Panc1 (cell line): ENCODE data around the gene SLC13A5. TPM values are rescaled to one million over a fixed set of nuclear protein-coding genes. Genes with fewer than 3 reads are reported as not detected.

ENCODE experiments used
- ATAC-seq: fragments of 200-7000 bp; cut with Tn5 transposase; 2 replicates; pipeline ENCODE4 v1.9.1; 2020; ENCODE audit warnings: mild to moderate bottlenecking, moderate library complexity
- BruUV-seq: library from RNA; stranded (reverse); fragments of 400-500 nt; replicated peaks from 2 replicates; lab custom pipeline; 2021; lab: Mats Ljungman, UMichigan
- CTCF ChIA-PET: fragments of 300-600 bp; sonication (Branson Sonifier 250); formaldehyde crosslinking; loops from one replicate; lab custom pipeline; 2022; ENCODE audit warnings: antibody characterized with exemption; lab: Charles Lee
- POLR2A ChIA-PET: fragments of 300-600 bp; sonication (Branson Sonifier 250); formaldehyde crosslinking; loops from one replicate; lab custom pipeline; 2022; ENCODE audit warnings: antibody characterized with exemption; lab: Charles Lee
- DNase-seq: peaks from one replicate; pipeline ENCODE4 v3.0.0-alpha.2; 2010; ENCODE audit warnings: low read depth, low spot score
- H3K27ac ChIP-seq: 2 replicates; pipeline ENCODE4 v1.5.1; 2011; ENCODE audit warnings: mild to moderate bottlenecking, low read length, inconsistent platforms
- H3K27me3 ChIP-seq: fragments of 200-500 bp; sonication (Bioruptor generic); 2 replicates; pipeline ENCODE4 v1.6.0; 2014; ENCODE audit warnings: low read length, inconsistent platforms; ENCODE audit not compliant: control insufficient read depth, insufficient read depth
- H3K36me3 ChIP-seq: fragments of 200-500 bp; sonication (Bioruptor generic); 2 replicates; pipeline ENCODE4 v1.5.1; 2014; ENCODE audit warnings: inconsistent platforms, mild to moderate bottlenecking, low read length, moderate library complexity; ENCODE audit not compliant: control insufficient read depth, insufficient read depth
- H3K4me1 ChIP-seq: 2 replicates; pipeline ENCODE4 v1.5.1; 2011; ENCODE audit warnings: inconsistent platforms, mild to moderate bottlenecking, low read length, moderate library complexity; ENCODE audit not compliant: control insufficient read depth, insufficient read depth
- H3K4me3 ChIP-seq, 2 experiments: 2 replicates each; pipeline ENCODE4 v1.5.1; 2011 to 2012; ENCODE audit warnings: low read depth in 2 of 2, low read length in 2 of 2, mild to moderate bottlenecking in 2 of 2, inconsistent platforms in 1 of 2, moderate library complexity in 1 of 2
- H3K9me3 ChIP-seq: fragments of 200-500 bp; sonication (Bioruptor generic); 2 replicates; pipeline ENCODE4 v1.5.1; 2014; ENCODE audit warnings: low read depth, mild to moderate bottlenecking, inconsistent platforms, low read length, moderate library complexity; ENCODE audit not compliant: control insufficient read depth, insufficient read depth
- POLR2AphosphoS5 ChIP-seq: IDR thresholded peaks from 2 replicates; pipeline ENCODE4 v1.6.1; 2012; ENCODE audit warnings: mild to moderate bottlenecking, low read depth, low read length, moderate library complexity
- SIN3A ChIP-seq: IDR thresholded peaks from 2 replicates; pipeline ENCODE4 v1.6.1; 2012; ENCODE audit warnings: low read depth, mild to moderate bottlenecking, low read length, moderate library complexity, borderline replicate concordance; ENCODE audit not compliant: insufficient read depth
- TCF7L2 ChIP-seq: IDR thresholded peaks from 2 replicates; pipeline ENCODE4 v1.6.1; 2011; ENCODE audit warnings: mild to moderate bottlenecking, low read depth, low read length, inconsistent platforms
- in situ Hi-C: cut with HindIII; loops from 2 replicates; pipeline ENCODE4 v1.10.0; 2016; ENCODE audit warnings: low sequenced_read_pairs, low pct_unique_long_range_greater_than_20kb
- intact Hi-C: fragments of 100-400 bp; cut with micrococcal nuclease; formaldehyde crosslinking; loops from one replicate; pipeline ENCODE4 v1.10.0; 2022; ENCODE audit not compliant: unreplicated experiment
- total RNA-seq: library from RNA; stranded (reverse); gene quantifications from one replicate; pipeline ENCODE4 v1.2.1, GENCODE V29; 2021; ENCODE audit not compliant: unreplicated experiment
- TF ChIP-seq, protein P1 (sequence below), 2 experiments: IDR thresholded peaks; 2 replicates each; pipeline ENCODE4 v1.6.1; 2011 to 2012; ENCODE audit warnings: low read depth in 2 of 2, control low read depth in 1 of 2, low read length in 1 of 2, mild to moderate bottlenecking in 1 of 2, moderate library complexity in 1 of 2; ENCODE audit not compliant: insufficient read depth in 1 of 2
- TF ChIP-seq, protein P2 (sequence below): fragments of 450-650 bp; IDR thresholded peaks from 2 replicates; pipeline ENCODE4 v1.5.1; 2017; ENCODE audit warnings: mild to moderate bottlenecking

Gene SLC13A5
- total RNA-seq, 1 experiment from 2014 or later, result 0.26 TPM

DNA sequence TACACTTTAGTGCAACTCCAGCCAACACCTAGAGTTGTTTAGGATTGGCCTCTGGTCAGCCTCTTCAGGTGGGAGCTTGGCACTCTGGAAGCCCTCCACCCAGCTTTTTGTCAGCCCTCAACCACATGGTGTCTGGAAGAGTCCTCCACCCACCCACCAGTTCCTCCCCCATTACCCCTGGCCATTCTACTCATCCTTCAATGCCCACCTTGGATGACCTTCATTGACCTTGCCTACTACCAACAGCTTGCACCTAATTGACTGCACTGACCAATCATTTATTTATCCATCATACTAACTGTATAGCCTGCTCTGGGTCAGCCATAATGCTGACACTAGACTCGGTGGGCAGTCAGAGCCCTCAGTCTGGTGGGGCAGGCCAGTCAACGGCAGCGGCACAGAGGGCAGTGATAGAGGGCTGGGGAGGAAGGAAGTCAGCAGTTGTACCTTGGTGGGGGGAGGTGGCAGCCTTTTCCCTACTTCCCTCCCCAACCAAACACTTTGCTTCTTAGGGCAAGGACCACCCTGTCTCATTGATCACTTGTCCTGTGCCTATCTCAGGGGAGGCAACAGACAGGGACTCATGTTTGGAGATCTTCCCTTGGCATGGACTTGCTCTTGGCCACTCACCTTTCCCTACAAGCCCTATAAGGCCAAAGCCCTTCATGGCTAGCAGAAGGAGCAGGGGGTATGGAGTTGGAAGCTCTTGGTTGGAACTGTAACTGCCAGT is 29.3 kb downstream of the SLC13A5 start:
- intact Hi-C loops, result no loop called here
- POLR2A ChIA-PET, result no interaction called here
- no peaks in the 10 kb centered on the region for H3K36me3 ChIP-seq
- H3K9me3 ChIP-seq, result no peaks in the 10 kb centered on the region
- CTCF ChIA-PET, result interaction anchor here (0.7 kb wide), 1 partner anchor 404 kb away, joined by 3 read pairs; no protein-coding TSS in a partner anchor
- ATAC-seq (no peak), DNase-seq (no peak)
- H3K4me1 ChIP-seq, result no peaks in the 10 kb centered on the region
- peaks cover 3% of the 10 kb centered on the region for H3K27me3 ChIP-seq
- TF ChIP-seq TCF7L2 (no peak), POLR2AphosphoS5 (no peak), SIN3A (no peak)
- TF ChIP-seq, protein P1, sequence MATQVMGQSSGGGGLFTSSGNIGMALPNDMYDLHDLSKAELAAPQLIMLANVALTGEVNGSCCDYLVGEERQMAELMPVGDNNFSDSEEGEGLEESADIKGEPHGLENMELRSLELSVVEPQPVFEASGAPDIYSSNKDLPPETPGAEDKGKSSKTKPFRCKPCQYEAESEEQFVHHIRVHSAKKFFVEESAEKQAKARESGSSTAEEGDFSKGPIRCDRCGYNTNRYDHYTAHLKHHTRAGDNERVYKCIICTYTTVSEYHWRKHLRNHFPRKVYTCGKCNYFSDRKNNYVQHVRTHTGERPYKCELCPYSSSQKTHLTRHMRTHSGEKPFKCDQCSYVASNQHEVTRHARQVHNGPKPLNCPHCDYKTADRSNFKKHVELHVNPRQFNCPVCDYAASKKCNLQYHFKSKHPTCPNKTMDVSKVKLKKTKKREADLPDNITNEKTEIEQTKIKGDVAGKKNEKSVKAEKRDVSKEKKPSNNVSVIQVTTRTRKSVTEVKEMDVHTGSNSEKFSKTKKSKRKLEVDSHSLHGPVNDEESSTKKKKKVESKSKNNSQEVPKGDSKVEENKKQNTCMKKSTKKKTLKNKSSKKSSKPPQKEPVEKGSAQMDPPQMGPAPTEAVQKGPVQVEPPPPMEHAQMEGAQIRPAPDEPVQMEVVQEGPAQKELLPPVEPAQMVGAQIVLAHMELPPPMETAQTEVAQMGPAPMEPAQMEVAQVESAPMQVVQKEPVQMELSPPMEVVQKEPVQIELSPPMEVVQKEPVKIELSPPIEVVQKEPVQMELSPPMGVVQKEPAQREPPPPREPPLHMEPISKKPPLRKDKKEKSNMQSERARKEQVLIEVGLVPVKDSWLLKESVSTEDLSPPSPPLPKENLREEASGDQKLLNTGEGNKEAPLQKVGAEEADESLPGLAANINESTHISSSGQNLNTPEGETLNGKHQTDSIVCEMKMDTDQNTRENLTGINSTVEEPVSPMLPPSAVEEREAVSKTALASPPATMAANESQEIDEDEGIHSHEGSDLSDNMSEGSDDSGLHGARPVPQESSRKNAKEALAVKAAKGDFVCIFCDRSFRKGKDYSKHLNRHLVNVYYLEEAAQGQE (IDR thresholded peaks at IDR 0.05; ENCODE audit: insufficient read depth in 1 of 2, low read depth in 2 of 2, low read length in 1 of 2), result no peak
- TF ChIP-seq, protein P2, sequence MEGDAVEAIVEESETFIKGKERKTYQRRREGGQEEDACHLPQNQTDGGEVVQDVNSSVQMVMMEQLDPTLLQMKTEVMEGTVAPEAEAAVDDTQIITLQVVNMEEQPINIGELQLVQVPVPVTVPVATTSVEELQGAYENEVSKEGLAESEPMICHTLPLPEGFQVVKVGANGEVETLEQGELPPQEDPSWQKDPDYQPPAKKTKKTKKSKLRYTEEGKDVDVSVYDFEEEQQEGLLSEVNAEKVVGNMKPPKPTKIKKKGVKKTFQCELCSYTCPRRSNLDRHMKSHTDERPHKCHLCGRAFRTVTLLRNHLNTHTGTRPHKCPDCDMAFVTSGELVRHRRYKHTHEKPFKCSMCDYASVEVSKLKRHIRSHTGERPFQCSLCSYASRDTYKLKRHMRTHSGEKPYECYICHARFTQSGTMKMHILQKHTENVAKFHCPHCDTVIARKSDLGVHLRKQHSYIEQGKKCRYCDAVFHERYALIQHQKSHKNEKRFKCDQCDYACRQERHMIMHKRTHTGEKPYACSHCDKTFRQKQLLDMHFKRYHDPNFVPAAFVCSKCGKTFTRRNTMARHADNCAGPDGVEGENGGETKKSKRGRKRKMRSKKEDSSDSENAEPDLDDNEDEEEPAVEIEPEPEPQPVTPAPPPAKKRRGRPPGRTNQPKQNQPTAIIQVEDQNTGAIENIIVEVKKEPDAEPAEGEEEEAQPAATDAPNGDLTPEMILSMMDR, result no peak
- H3K4me3 ChIP-seq, result no peak overlapping the region
- no TSS peak for BruUV-seq
- in situ Hi-C loops, result no loop called here
- no peak overlapping the region for H3K27ac ChIP-seq

DNA sequence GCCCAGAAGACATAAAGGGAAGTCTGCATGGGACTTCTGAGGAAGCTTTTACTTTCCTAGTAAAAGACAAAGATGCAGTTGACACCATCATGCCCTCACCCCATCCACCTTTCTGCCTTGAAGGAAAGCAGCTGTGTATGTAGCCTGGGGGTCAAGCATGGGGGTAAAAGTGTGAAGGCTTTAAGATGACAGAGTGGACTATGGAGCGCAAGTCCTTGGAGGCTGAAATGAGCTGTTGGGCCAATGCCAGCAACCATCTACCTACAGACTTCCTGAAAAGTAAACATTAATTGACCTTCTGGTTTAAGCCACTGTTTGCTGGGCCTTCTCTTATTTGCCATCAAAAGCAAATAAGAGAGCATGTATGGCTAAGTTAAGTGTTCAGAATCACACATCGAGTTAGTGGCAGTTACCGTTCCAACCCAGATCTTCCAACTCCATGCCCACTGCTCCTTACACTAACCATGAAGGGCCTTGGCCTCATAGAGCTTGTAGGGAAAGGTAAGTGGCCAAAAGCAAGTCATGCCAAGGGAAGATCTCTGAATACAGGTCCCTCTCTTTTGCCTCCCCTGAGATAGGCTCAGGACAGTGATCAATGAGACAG is 30.0 kb downstream of the SLC13A5 start:
- ATAC-seq (no peak), DNase-seq (no peak)
- intact Hi-C loops, result no loop called here
- ChIA-PET POLR2A (no interaction called here), CTCF (interaction anchor here (0.6 to 0.7 kb wide), 2 partner anchors 283 to 405 kb away, joined by 3 to 10 read pairs; no protein-coding TSS in a partner anchor)
- peaks cover 7% of the 10 kb centered on the region for H3K27me3 ChIP-seq
- no TSS peak for BruUV-seq
- H3K36me3 ChIP-seq, result no peaks in the 10 kb centered on the region
- H3K27ac ChIP-seq, result no peak overlapping the region
- no peak overlapping the region for H3K4me3 ChIP-seq
- TF ChIP-seq, protein P1 (IDR thresholded peaks at IDR 0.05; ENCODE audit: insufficient read depth in 1 of 2, low read depth in 2 of 2, low read length in 1 of 2), result no peak
- TF ChIP-seq SIN3A (no peak), TCF7L2 (no peak), POLR2AphosphoS5 (no peak)
- TF ChIP-seq, protein P2, result no peak
- no peaks in the 10 kb centered on the region for H3K9me3 ChIP-seq
- in situ Hi-C loops, result no loop called here
- no peaks in the 10 kb centered on the region for H3K4me1 ChIP-seq
